HG03520 (cell line): ENCODE data around the gene PPIL1.
"Not testable (repeated sequence)": the region's sequence is repeated elsewhere in the genome, so short reads cannot be mapped to it uniquely, and the experiment has no call there.

Experiments
- ATAC-seq: cut with Tn5 transposase; IDR thresholded peaks from one replicate; pipeline ENCODE4 v1.9.1; 2021; ENCODE audit warnings: mild to moderate bottlenecking, moderate library complexity; ENCODE audit not compliant: unreplicated experiment

PPIL1 gene

GRCh38 chr6:36874443-36875249, at the start of gene PPIL1:
Gene PPIL1 (minus strand): TSS chr6:36874803. CDS start chr6:36874772, 31 bp downstream.
- ATAC-seq = peak; percentile 68

GRCh38 chr6:36924131-36924530, 49.5 kb upstream of the PPIL1 start:
- ATAC-seq = no peak

- ATAC-seq = no peak
These were observed 45.9 kb upstream of the PPIL1 start for GRCh38 chr6:36920546-36920945.

DNA sequence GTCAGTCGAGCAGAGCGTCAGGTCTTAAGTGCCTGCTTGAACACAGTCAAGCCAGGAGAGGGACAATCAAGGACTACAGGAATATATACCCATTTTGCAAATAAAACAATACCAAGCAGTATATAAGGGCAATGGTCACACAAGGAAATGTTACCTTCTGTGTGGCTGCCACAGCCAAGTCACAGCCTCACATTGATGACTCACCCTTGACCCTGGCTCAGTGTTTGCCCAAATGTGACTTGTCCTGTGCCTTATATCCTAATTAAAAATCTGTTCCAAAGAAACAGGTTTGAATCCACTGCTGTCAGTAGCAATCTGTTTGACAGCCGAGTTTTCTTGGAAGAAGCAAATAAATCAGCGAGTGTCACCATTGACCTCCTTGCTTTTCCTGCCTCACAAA, 45.4 kb upstream of the PPIL1 start:
- no peak for ATAC-seq

DNA sequence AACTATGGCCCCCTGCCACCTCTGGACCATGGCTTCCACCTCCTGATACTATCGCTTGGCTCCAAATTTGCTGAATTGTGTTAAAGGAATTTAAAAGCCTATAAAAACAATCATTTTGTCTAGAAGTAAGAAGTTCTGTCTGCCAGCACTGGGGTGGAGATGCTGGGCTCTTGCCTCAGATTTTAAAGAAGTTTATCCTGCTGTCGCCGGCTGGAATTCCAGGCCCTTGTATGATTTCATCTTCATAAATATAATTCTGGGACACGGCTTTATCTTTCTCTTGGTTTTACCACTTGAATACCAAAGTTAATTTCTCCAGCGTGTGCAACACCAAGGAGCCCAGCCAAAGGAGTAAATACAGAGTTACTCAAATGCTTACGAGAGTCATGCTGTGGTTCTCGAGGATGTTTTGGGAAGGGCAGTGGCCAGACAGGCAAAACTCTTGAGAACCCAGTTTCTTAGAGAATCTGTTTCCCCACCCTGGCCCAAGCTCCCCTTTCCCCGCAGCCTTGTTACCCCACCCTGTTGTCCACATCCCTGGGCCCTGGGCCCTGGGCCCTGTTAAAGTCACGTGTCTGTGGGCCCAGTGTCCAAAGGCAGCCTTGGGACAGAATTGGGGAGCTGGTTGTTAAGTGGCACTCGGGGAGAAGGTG, 43.1 kb upstream of the PPIL1 start:
- no peak for ATAC-seq

- ATAC-seq = no peak
These were observed 41.5 kb upstream of the PPIL1 start for GRCh38 chr6:36916126-36916525.

DNA sequence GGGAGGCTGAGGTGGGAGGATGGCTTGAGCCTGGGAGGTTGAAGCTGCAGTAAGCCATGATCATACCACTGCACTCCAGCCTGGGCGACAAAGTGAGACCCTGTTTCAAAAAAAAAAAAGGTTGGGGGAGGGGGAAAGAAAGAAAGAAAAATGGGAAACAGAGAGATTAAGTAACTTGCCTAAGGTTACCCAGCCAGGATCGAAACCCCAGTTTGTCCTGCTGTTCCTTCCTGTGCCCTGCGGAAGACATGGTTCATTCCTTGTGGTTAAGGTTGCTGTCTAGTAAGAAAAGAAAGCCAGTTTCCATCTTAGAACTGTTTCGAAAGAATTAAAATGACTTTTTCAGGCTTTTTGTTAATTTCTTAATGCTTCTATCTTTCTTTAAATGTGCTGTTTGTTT, 41.0 kb upstream of the PPIL1 start:
- no peak for ATAC-seq

DNA sequence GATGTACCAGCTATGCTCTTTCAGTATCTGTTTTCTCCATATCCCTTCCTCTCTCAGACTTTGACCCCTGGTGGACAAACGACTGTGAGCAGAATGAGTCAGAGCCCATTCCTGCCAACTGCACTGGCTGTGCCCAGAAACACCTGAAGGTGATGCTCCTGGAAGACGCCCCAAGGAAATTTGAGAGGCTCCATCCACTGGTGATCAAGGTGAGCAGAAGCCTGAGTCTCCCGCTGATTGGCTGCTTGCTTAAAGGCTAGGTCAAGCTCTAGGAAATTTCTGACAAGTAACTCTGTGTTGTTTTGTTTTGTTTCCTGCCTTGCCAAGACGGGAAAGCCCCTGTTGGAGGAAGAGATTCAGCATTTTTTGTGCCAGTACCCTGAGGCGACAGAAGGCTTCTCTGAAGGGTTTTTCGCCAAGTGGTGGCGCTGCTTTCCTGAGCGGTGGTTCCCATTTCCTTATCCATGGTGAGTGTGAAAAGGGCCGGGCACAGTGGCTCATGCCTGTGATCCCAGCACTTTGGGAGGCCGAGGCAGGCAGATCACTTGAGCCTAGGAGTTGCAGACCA, 39.7 kb upstream of the PPIL1 start:
- ATAC-seq = no peak

- ATAC-seq = no peak
These were observed 38.5 kb upstream of the PPIL1 start for GRCh38 chr6:36913082-36913481.

- ATAC-seq = peak; percentile 79
These were observed 38.0 kb upstream of the PPIL1 start for GRCh38 chr6:36912586-36912985.

- peak; percentile 17 for ATAC-seq
These were observed 37.4 kb upstream of the PPIL1 start for GRCh38 chr6:36912030-36912454.

- ATAC-seq = no peak
These were observed 34.1 kb upstream of the PPIL1 start for GRCh38 chr6:36908747-36909146.

- ATAC-seq = no peak
These were observed 33.2 kb upstream of the PPIL1 start for GRCh38 chr6:36907781-36908180.

DNA sequence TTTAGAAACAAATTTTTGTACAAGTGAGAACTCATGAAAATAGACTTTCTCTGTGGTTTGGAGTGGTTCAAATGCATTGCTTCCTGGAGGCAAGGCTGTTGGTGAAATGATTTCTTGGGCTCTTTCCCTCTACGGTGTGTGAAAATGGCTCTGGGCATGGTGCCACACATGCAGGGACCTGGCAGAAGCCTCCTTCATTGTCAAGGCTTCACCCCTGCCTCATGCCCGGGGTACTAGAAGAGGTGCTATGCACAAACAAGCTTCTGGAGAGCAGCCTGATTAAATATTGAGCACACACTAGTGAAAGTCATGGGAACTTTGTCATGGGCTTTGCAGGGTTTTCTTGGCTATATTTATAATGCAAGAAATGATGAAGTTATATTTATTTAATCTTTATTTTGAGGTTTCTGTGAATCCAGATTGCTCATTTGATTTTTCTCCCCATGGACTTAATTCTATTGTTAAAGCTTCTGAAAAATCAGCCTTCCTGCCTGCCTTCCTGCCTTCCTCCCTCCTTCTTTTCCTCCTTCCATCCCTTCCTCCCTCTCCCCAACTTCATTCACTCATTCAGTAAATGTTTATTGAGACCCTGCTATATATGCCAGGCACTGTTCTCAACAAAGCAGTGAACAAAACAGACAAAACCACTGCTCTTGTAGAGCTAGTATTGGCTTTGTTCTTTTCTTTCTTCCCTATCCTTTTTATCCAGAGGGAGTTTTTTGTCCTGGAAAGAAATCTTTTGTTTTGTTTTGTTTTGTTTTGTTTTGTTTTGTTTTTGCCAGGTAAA, 32.1 kb upstream of the PPIL1 start:
- ATAC-seq = no peak

- no peak for ATAC-seq
These were observed 30.3 kb upstream of the PPIL1 start for GRCh38 chr6:36904851-36905393.

- no peak for ATAC-seq
These were observed 29.5 kb upstream of the PPIL1 start for GRCh38 chr6:36904114-36904513.

- no peak for ATAC-seq
These were observed 23.0 kb upstream of the PPIL1 start for GRCh38 chr6:36897609-36898008.

DNA sequence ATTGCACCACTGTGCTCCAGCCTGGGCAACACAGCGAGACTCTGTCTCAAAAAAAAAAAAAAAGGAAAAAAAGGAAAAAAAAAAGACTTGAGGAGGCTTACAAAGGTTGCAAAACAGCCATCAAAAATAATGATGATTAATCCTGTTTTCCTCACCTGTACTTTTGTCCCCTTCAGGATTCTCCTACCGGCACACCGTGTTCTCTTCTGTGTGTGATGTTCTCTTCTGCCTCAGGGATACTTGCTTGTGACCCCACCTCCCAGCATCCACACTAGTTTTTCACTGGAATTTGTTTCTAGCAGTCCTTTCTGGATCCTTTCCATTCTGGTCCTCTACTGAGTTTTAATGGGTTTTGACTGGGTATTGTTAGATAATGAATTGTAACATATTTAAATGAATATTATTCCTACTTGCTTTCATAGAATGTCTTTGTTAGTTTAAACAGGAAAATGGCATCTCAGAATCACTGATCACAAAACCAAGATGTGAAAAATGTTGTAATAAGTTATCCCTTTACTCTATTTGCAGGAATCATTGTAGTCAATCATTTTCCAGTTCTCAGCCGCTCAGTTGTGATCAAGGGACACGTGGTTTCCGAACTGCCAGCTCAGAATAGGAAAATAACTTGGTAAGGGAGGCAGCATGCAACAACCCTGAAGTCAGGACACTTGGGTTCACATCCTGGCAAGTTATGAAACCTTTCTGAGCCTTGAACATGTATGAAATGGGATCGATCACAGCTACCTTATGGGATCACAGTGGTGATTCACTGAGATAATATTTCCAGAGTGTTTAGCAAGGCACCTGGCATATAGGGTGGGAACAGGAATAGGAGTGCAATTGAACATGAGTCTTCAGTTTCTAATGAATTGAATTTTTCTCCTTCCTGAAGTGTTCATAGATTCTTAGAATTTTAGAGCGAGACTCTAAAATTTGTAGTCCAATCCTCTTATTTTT, 19.7 kb upstream of the PPIL1 start:
- no peak for ATAC-seq

GRCh38 chr6:36891153-36891552, 16.6 kb upstream of the PPIL1 start:
- not testable (repeated sequence) for ATAC-seq

GRCh38 chr6:36890112-36890663, 15.6 kb upstream of the PPIL1 start:
- ATAC-seq = no peak
